ENCODE results near the gene TMEM62.

- TF ChIP-seq CTCF (conservative IDR thresholded peaks at IDR 0.05; ENCODE audit: low read length) (no peak), EZH2phosphoT487 (IDR thresholded peaks at IDR 0.05; ENCODE audit: borderline replicate concordance, low read depth, low read length) (no peak)
Observed at GRCh38 chr15:43220991-43221403, 87.6 kb downstream of the TMEM62 start, which contains the start of gene EPB42.
